HL-60 (cell line): ENCODE data around the gene CCDC191.

Experiments used
- DNase-seq, 2 experiments: peaks; one replicate each; pipeline ENCODE4 v3.0.0-alpha.2; 2010 to 2020; ENCODE audit warnings: low read depth in 1 of 2, low spot score in 1 of 2
- H3K27ac ChIP-seq: fragments of 250-450 bp; sonication (Bioruptor Pico); replicated peaks from 2 replicates; pipeline ENCODE4 v1.5.1; 2020; ENCODE audit warnings: mild to moderate bottlenecking, moderate library complexity
- H3K27me3 ChIP-seq: fragments of 250-450 bp; sonication (Bioruptor Pico); 2 replicates; pipeline ENCODE4 v1.5.1; 2021; ENCODE audit warnings: mild to moderate bottlenecking, moderate library complexity; ENCODE audit not compliant: insufficient read depth, poor library complexity, severe bottlenecking
- H3K4me3 ChIP-seq: replicated peaks from 2 replicates; pipeline ENCODE4 v1.5.1; 2011; ENCODE audit warnings: mild to moderate bottlenecking, control low read depth, low read length; ENCODE audit not compliant: insufficient read depth
- CTCF ChIP-seq: IDR thresholded peaks from one replicate; pipeline ENCODE4 v1.5.1; 2011; ENCODE audit warnings: low read length, control low read depth, inconsistent platforms; ENCODE audit not compliant: insufficient read depth
- GABPA ChIP-seq: IDR thresholded peaks from 2 replicates; pipeline ENCODE4 v1.6.1; 2012; ENCODE audit warnings: low read depth
- POLR2AphosphoS5 ChIP-seq: IDR thresholded peaks from 2 replicates; pipeline ENCODE4 v1.6.1; 2012; ENCODE audit warnings: low read depth
- REST ChIP-seq: IDR thresholded peaks from 2 replicates; pipeline ENCODE4 v1.6.1; 2012; ENCODE audit warnings: low read depth; ENCODE audit not compliant: insufficient replicate concordance
- SPI1 ChIP-seq: IDR thresholded peaks from 2 replicates; pipeline ENCODE4 v1.6.1; 2012; ENCODE audit warnings: low read depth, mild to moderate bottlenecking, borderline replicate concordance

The CCDC191 gene

DNA sequence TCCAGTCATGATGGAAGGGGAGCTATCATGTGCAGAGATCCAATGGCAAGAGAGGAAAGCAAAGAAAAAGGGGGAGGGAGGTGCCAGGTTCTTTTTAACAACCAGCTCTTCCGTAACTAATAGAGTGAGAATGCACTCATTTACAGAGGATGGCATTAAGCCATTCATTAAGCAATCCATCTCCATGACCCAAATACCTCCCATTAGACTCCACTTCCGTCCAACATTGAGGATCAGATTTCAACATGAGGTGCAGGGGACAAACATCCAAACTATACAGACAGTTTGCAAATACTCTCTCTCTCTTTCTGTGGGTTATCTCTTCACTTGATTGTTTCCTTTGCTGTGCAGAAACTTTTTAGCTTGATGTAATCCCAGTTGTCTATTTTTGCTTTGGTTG is 87.3 kb downstream of the CCDC191 start:
- no peak for DNase-seq
- TF ChIP-seq GABPA (no peak), CTCF (no peak), POLR2AphosphoS5 (no peak), REST (no peak), SPI1 (no peak)
- Histone ChIP-seq H3K27me3 (no peaks in the 10 kb centered on the region), H3K27ac (no peak overlapping the region), H3K4me3 (no peak overlapping the region)

DNA sequence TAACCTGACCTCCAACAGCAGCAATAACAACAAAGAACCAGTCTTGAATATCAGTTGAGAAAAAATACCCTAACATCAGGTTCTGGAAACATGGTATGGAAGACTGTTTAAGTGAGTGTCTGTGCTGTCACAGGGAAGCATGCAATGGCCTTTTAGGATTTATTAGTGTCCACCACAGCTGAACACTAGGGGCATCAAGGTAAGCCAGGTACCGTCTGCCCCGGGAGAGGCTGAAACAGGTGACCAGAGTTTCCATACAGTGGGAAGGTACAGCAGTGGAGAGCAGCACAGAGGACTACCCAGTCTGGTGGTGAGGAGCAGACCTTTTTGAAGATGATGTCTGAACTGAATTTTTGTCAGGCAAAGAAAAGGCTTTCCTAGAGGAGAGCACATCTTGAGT is 90.2 kb downstream of the CCDC191 start:
- no peak for DNase-seq
- no peaks in the 10 kb centered on the region for H3K27me3 ChIP-seq
- no peak overlapping the region for H3K27ac ChIP-seq
- no peak overlapping the region for H3K4me3 ChIP-seq
- TF ChIP-seq GABPA (no peak), SPI1 (no peak), REST (no peak), CTCF (no peak), POLR2AphosphoS5 (no peak)

DNA sequence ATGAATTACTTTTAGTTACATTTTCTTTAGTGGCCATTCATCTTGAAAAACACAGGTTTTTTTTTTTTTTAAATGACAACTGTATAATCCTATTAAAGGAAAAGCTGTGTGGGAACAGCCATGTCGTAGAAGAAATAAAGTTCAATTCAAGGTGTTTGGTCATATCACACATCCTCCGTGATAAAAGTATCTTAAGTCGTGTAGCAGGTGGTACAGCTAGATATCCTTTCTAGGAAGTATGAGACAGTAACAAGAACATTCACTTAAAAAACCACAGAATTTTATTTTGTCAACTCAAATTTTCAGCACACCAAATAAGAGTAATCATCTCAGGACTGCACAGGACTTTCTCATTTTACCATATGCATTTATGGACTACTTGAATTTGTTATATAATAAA is 92.4 kb downstream of the CCDC191 start:
- H3K27me3 ChIP-seq = no peaks in the 10 kb centered on the region
- no peak overlapping the region for H3K4me3 ChIP-seq
- H3K27ac ChIP-seq = no peak overlapping the region
- no peak for TF ChIP-seq POLR2AphosphoS5
- no peak for DNase-seq

DNA sequence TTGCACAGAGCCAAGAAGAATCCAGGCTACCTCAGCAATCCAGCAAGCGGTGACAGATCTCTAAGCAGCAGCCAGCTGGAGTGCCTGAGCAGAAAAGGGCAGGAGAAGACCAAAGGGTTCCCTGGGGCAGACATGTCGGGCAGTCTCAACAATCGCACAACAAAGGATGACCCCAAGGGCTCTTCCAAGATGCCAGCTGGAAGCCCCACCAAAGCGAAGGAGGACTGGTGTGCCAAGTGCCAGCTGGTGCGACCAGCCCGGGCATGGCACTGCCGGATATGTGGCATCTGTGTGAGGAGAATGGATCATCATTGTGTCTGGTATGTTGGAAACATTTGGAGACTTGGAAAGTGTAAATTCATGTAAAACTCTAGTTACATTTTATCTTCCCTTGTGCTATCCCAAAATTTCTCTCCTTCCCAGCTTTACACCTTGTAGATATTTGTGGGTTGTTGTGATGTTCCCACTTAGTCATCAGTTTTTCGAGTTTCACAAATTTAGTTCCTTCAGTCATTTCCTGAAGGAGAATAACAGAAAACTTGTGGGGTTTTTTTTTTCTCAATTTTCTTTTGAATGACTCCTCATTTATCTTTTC is 102.1 kb downstream of the CCDC191 start:
- no peaks in the 10 kb centered on the region for H3K27me3 ChIP-seq
- no peak overlapping the region for H3K27ac ChIP-seq
- DNase-seq = no peak
- no peak for TF ChIP-seq POLR2AphosphoS5
- no peak for TF ChIP-seq GABPA
- TF ChIP-seq CTCF = no peak
- no peak for TF ChIP-seq SPI1
- TF ChIP-seq REST = no peak
- H3K4me3 ChIP-seq = no peak overlapping the region
